Pons (tissue), 1 donor: ENCODE results near the gene ZNF708.
A peak's percentile ranks its signal among the peaks of the same experiment; 100 is the strongest.
"Not testable (repeated sequence)": the region's sequence is repeated elsewhere in the genome, so short reads cannot be mapped to it uniquely, and the experiment has no call there.

Experiments used
- DNase-seq: peaks from one replicate; pipeline ENCODE4 v3.0.0-alpha.2; 2016; ENCODE audit warnings: low spot score

The ZNF708 gene

GRCh38 chr19:21328885-21329605 lies at the start of gene ZNF708:
Gene ZNF708, minus strand, starts transcription at chr19:21329410. Its CDS starts 198 bp downstream, at chr19:21329212.
- DNase-seq, result peak; percentile 99

GRCh38 chr19:21362291-21362690 lies 33.1 kb upstream of the ZNF708 start:
- no peak for DNase-seq

GRCh38 chr19:21358768-21359451 lies 29.7 kb upstream of the ZNF708 start, which contains the start of gene ZNF738:
Gene ZNF738, plus strand, starts transcription at chr19:21359000. Its CDS starts 141 bp downstream, at chr19:21359141.
- DNase-seq, result peak; percentile 98

GRCh38 chr19:21352830-21353229 lies 23.6 kb upstream of the ZNF708 start:
- no peak for DNase-seq

- DNase-seq, result not testable (repeated sequence)
Measured at GRCh38 chr19:21344841-21345240, 15.6 kb upstream of the ZNF708 start.

- no peak for DNase-seq
Measured at GRCh38 chr19:21335721-21336120, 6.5 kb upstream of the ZNF708 start.

- peak; percentile 49 for DNase-seq
Measured at GRCh38 chr19:21328406-21328805, 804 bp downstream of the ZNF708 start.

- no peak for DNase-seq
Measured at GRCh38 chr19:21326169-21326568, 3.0 kb downstream of the ZNF708 start.

GRCh38 chr19:21323000-21323399 lies 6.2 kb downstream of the ZNF708 start:
- no peak for DNase-seq

GRCh38 chr19:21322528-21322927 lies 6.7 kb downstream of the ZNF708 start:
- DNase-seq, result peak; percentile 94

GRCh38 chr19:21321996-21322395 lies 7.2 kb downstream of the ZNF708 start:
- DNase-seq, result no peak

GRCh38 chr19:21321134-21321533 lies 8.1 kb downstream of the ZNF708 start:
- no peak for DNase-seq

GRCh38 chr19:21317821-21318220 lies 11.4 kb downstream of the ZNF708 start:
- DNase-seq, result no peak

- peak; percentile 67 for DNase-seq
Measured at GRCh38 chr19:21314676-21315075, 14.5 kb downstream of the ZNF708 start.

GRCh38 chr19:21312807-21313206 lies 16.4 kb downstream of the ZNF708 start:
- not testable (repeated sequence) for DNase-seq

GRCh38 chr19:21308773-21309172 lies 20.4 kb downstream of the ZNF708 start:
- DNase-seq, result no peak

GRCh38 chr19:21306881-21307479 lies 22.2 kb downstream of the ZNF708 start:
- DNase-seq, result not testable (repeated sequence)

GRCh38 chr19:21293768-21294167 lies 35.4 kb downstream of the ZNF708 start:
- DNase-seq, result not testable (repeated sequence)

- DNase-seq, result no peak
Measured at GRCh38 chr19:21269813-21270212, 59.4 kb downstream of the ZNF708 start.

GRCh38 chr19:21264891-21265290 lies 64.3 kb downstream of the ZNF708 start:
- DNase-seq, result no peak

GRCh38 chr19:21264416-21264815 lies 64.8 kb downstream of the ZNF708 start:
- no peak for DNase-seq

GRCh38 chr19:21260848-21261381 lies 68.3 kb downstream of the ZNF708 start:
- not testable (repeated sequence) for DNase-seq
